Testis (tissue), 2 donors: ENCODE results near the gene EFNB1.
"Not testable (repeated sequence)": the region's sequence is repeated elsewhere in the genome, so short reads cannot be mapped to it uniquely, and the experiment has no call there.

ENCODE experiments used
- POLR2A ChIP-seq: fragments of 450-650 bp; IDR thresholded peaks from one replicate; pipeline ENCODE4 v1.6.1; 2017; ENCODE audit warnings: antibody characterized with exemption, mild to moderate bottlenecking, moderate library complexity
- TF ChIP-seq, protein P1 (sequence below), 3 experiments: fragments of 450-650 bp in 2 of 3; fragments of 200-600 bp in 1 of 3; sonication (generic) in 1 of 3; IDR thresholded peaks; one replicate each; pipeline ENCODE4 v1.5.1; 2016 to 2019; ENCODE audit warnings: antibody characterized with exemption in 3 of 3, mild to moderate bottlenecking in 2 of 3, moderate library complexity in 1 of 3

DNA sequence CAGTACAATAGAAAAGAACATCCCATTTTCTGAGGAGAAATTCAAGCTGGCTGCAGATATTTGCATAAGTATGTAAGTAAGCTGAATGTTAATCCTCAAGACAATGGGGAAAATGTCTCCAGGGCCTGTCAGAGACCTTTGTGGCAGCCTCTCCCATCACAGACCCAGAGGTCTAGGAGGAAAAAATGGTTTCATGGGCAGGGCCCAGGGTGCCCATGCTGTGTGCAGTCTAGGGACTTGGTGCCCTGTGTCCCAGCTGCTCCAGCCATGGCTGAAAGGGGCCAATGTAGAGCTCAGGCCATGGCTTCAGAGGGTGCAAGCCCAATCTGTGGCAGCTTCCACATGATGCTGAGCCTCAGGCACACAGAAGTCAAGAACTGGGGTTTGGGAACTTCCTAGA, 30.4 kb upstream of the EFNB1 start:
- TF ChIP-seq, protein P1, sequence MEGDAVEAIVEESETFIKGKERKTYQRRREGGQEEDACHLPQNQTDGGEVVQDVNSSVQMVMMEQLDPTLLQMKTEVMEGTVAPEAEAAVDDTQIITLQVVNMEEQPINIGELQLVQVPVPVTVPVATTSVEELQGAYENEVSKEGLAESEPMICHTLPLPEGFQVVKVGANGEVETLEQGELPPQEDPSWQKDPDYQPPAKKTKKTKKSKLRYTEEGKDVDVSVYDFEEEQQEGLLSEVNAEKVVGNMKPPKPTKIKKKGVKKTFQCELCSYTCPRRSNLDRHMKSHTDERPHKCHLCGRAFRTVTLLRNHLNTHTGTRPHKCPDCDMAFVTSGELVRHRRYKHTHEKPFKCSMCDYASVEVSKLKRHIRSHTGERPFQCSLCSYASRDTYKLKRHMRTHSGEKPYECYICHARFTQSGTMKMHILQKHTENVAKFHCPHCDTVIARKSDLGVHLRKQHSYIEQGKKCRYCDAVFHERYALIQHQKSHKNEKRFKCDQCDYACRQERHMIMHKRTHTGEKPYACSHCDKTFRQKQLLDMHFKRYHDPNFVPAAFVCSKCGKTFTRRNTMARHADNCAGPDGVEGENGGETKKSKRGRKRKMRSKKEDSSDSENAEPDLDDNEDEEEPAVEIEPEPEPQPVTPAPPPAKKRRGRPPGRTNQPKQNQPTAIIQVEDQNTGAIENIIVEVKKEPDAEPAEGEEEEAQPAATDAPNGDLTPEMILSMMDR (IDR thresholded peaks at IDR 0.05) = not testable (repeated sequence)
- not testable (repeated sequence) for TF ChIP-seq POLR2A
